Measurements from ENCODE around the gene CTDSP2. TPM values are rescaled to one million over a fixed set of nuclear protein-coding genes. Genes with fewer than 3 reads are reported as not detected.
"Not testable (repeated sequence)": the region's sequence is repeated elsewhere in the genome, so short reads cannot be mapped to it uniquely, and the experiment has no call there.

CTDSP2 gene
- polyA plus RNA-seq, 3 donors = 76.0 to 106 (median 96.4) TPM

GRCh38 chr12:57861967-57862366, 15.4 kb upstream of the CTDSP2 start:
- WGBS, 3 donors = 88 to 92% (median 92%) methylated on average over 4 of the region's 4 CpGs
- H3K27ac ChIP-seq (ENCODE audit: low read depth, low read length) = no peak overlapping the region

DNA sequence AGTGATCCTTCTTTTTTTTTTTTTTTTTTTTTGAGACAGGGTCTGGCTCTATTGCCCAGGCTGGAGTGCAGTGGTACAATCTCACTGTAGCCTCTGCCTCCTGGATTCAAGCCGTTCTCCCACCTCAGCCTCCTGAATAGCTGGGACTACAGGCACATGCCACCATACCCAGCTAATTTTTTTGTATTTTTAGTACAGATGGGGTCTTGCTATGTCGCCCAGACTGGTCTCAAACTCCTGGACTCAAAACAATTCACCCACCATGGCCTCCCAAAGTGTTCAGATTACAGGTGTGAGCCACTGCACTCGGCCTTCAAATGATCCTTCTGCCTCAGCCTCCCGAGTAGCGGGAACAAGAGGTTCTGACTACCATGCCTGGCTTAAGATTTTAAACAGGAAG, 14.4 kb upstream of the CTDSP2 start:
- not testable (repeated sequence) for H3K27ac ChIP-seq (ENCODE audit: low read depth, low read length)
- WGBS, 3 donors = 93 to 97% (median 96%) methylated on average over 5 of the region's 5 CpGs

DNA sequence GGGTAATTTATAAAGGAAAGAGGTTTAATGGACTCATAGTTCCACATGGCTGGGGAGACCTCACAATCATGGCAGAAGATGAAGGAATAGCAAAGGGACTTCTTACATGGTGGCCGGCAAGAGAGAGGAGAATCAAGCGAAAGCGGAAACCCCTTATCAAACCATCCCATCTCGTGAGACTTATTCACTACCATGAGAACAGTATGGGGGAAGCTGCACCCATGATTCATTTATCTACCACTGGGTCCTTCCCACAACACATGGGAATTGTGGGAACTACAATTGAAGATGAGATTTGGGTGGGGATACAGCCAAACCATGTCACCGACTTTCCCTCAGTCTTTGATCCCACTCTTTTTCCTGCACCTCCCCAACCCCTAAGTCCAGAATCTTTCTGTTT, 12.6 kb upstream of the CTDSP2 start:
- no peak overlapping the region for H3K27ac ChIP-seq (ENCODE audit: low read depth, low read length)
- 89 to 95% (median 92%) methylated on average over 5 of the region's 5 CpGs for WGBS, 3 donors

- 93 to 97% (median 96%) methylated on average over 7 of the region's 7 CpGs for WGBS, 3 donors
- not testable (repeated sequence) for H3K27ac ChIP-seq (ENCODE audit: low read depth, low read length)
Measured at GRCh38 chr12:57858123-57858522, 11.6 kb upstream of the CTDSP2 start.

- H3K27ac ChIP-seq (ENCODE audit: low read depth, low read length) = no peak overlapping the region
- 46 to 82% (median 49%) methylated on average over 6 of the region's 6 CpGs for WGBS, 3 donors
Measured at GRCh38 chr12:57854965-57855364, 8.4 kb upstream of the CTDSP2 start.

DNA sequence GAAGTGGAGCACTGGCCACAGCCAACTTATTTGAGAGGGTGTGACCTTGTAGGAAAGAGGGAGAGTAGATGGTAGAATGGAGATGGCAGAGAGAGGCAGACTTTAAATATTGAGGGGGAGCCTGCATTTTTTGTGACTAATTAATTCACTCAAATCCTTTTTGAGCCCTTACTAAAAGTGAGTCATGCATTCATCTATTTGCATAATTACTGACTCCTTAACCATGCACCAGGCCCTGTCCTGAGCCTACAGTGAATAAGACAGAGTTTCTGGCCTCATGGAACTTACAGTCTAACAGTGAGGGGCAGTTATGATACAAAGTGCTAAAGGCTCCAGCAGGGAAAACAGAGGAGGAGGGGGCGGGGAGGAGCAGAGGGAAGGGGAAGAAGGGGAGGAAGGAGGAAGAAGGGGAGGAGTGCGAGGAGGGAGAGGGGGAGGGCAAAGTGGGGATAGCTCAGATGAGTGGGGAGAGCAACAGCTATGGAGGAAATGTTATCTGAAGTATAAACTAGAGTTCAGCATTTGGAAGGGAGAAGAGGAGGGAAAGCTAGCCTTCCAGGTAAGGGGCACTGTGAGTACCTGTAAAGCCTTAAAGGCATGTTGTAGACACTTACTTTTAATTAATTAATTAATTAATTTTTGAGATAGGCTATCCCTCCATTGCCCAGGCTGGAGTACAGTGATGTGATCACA, 7.5 kb upstream of the CTDSP2 start:
- WGBS, 3 donors = 61 to 100% (median 71%) methylated on average over 2 of the region's 2 CpGs
- H3K27ac ChIP-seq (ENCODE audit: low read depth, low read length) = no peak overlapping the region

GRCh38 chr12:57852620-57853500, 6.3 kb upstream of the CTDSP2 start:
- no peak overlapping the region for H3K27ac ChIP-seq (ENCODE audit: low read depth, low read length)
- 22 to 33% (median 28%) methylated on average over 32 to 38 of the region's 38 CpGs for WGBS, 3 donors

- 36 to 41% (median 38%) methylated on average over 11 of the region's 11 CpGs for WGBS, 3 donors
Measured at GRCh38 chr12:57852200-57852599, 5.7 kb upstream of the CTDSP2 start.

DNA sequence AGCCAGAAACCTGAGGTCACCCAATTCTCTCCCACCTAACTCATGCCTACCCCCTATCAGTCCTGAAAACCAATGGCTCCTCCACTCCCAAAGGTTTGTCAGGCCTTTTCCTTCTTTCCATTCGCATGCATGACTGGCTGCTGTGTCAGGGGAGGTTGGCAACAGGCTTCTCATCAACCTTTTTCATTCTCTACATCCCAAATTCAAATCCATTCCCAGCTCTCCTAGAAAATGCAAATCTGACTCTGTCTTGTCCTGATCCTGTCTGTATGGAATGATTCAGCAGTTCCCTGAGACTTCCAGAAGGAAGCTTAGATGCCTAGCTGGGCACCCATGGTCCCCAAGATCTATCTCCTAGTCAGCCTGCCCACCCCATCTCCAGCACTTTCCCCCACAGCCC, 5.0 kb upstream of the CTDSP2 start:
- WGBS, 3 donors = 94 to 95% (median 95%) methylated on average over 1 of the region's 1 CpG
- H3K27ac ChIP-seq (ENCODE audit: low read depth, low read length) = no peak overlapping the region

More at GRCh38 chr12:57852200-57852599, 5.7 kb upstream of the CTDSP2 start:
- no peak overlapping the region for H3K27ac ChIP-seq (ENCODE audit: low read depth, low read length)

DNA sequence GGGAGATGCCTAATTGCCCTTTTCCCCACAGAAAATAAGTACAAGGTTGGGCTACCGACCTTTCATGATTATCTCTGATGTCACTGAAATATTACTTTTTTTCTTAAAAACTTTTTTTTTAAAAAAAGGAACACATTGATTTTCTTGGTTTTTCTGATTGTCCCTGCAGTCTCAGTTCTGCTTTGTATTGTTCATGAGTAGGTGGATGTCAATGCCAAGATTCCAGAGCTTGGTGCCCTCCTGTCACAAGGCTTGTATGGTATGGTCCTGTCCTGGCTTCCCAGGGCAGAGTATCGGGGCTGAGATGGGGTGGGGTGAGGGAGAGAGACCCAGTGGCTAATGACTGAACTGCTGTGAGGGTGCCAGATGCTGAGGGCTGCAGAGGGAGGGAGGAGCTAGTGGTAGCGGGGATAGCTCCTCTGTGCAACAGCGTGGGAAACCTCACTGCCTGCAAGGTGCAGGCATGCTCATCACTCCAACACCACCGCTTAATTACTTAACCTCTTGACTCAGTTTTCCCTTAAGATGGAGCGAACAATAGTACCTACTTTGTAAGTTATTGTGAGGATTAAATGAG, 4.4 kb upstream of the CTDSP2 start:
- 44 to 53% (median 51%) methylated on average over 6 of the region's 6 CpGs for WGBS, 3 donors
- no peak overlapping the region for H3K27ac ChIP-seq (ENCODE audit: low read depth, low read length)

GRCh38 chr12:57849447-57849846, 2.9 kb upstream of the CTDSP2 start:
- WGBS, 3 donors = 93% methylated on average over 3 of the region's 3 CpGs
- H3K27ac ChIP-seq (ENCODE audit: low read depth, low read length) = not testable (repeated sequence)

DNA sequence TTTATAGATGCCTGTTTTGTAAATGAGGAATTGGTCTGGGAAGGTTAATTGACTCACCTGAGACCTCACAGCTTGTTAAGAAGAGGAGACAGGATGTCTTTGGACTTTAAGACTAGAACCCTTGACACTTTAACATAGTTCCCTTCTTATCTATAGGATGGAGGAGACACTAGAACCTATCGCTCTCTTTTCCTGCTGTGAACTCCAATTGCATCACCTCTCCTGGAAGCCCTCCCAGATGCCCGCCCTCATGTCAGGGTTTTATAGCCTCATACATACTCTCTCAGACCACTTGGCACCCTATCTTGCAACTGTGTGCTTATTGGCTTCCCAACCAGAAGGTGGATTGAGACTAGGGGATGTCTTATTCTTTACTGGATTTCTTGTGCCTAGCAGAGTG, 2.5 kb upstream of the CTDSP2 start:
- 62 to 81% (median 64%) methylated on average over 2 of the region's 2 CpGs for WGBS, 3 donors
- H3K27ac ChIP-seq (ENCODE audit: low read depth, low read length) = no peak overlapping the region

DNA sequence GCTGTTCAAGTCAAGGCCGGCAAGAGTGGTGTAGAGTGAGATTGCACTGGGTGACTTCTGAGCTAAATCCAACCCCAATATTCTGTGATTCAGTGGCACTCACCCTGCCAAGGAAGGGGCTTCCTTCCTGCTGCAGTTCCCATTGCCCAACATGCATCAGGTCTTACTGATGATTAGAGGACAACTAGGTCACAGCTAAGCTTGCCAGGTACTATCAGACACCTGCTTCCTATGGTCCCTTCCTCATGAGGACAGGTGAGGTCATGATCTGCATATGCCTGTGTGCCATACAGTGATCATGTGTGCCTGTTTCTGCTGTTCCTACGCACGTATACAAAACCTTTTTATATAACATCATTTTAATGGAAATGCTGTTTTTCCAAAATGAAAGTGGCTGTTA, 1.7 kb upstream of the CTDSP2 start:
- WGBS, 3 donors = 83 to 91% (median 84%) methylated on average over 3 of the region's 3 CpGs
- H3K27ac ChIP-seq (ENCODE audit: low read depth, low read length) = no peak overlapping the region

DNA sequence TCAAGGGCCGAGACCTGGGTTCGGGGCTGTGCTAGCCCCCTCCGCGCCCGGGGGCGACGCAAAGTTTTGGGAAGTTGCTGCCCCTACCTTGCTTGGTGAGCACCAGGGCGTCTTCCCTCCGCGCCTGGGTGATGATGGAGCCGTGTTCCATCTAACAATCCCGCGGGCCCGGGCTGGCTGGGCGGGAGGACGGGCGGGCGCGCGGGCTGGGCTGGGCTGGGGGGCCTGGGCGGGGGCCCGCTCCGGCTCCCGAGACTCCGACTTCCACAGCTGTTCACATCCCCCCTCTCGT, 298 bp downstream of the CTDSP2 start:
- H3K27ac ChIP-seq (ENCODE audit: low read depth, low read length) = peak overlapping the region; percentile 94
- WGBS, 3 donors = 0 to 1% (median 0%) methylated on average over 17 to 26 of the region's 26 CpGs

- H3K27ac ChIP-seq (ENCODE audit: low read depth, low read length) = peak overlapping the region; percentile 94
- WGBS, 3 donors = 0 to 1% (median 0%) methylated on average over 68 to 81 of the region's 81 CpGs
Measured at GRCh38 chr12:57845478-57846284, 848 bp downstream of the CTDSP2 start.

- 0 to 1% (median 0%) methylated on average over 42 of the region's 42 CpGs for WGBS, 3 donors
- peak overlapping the region; percentile 94 for H3K27ac ChIP-seq (ENCODE audit: low read depth, low read length)
Measured at GRCh38 chr12:57844709-57845477, 1.6 kb downstream of the CTDSP2 start.

- WGBS, 3 donors = 21 to 35% (median 30%) methylated on average over 14 of the region's 14 CpGs
- H3K27ac ChIP-seq (ENCODE audit: low read depth, low read length) = no peak overlapping the region
Measured at GRCh38 chr12:57842342-57843294, 3.9 kb downstream of the CTDSP2 start.
